SK-MEL-5 (cell line): ENCODE results near the gene FSIP1. TPM values are rescaled to one million over a fixed set of nuclear protein-coding genes. Genes with fewer than 3 reads are reported as not detected.

Experiments used
- DNase-seq: peaks from one replicate; pipeline ENCODE4 v3.0.0-alpha.2; 2016; ENCODE audit warnings: low read depth, low spot score
- in situ Hi-C: cut with HindIII; loops from 2 replicates; pipeline ENCODE4 v1.10.0; 2016; ENCODE audit warnings: low sequenced_read_pairs, high pct_unique_total_duplicates, low pct_unique_long_range_greater_than_20kb
- total RNA-seq: library from RNA; depleted of rRNA; stranded (reverse); fragments of >200 nt; shearing (Covaris generic); gene quantifications from 2 replicates; pipeline ENCODE4 v1.2.3, GENCODE V29; 2014

The FSIP1 gene
- total RNA-seq, 1 experiment from 2014 or later = 0.42 TPM

- no peak for DNase-seq
- in situ Hi-C loops = no loop called here
Observed at GRCh38 chr15:39598186-39598850, 184.3 kb downstream of the FSIP1 start.

- no peak for DNase-seq
- in situ Hi-C loops = no loop called here
Observed at GRCh38 chr15:39597751-39598185, 184.9 kb downstream of the FSIP1 start.

GRCh38 chr15:39597336-39597735, 185.3 kb downstream of the FSIP1 start:
- DNase-seq = no peak
- in situ Hi-C loops = no loop called here

GRCh38 chr15:39596358-39597051, 186.1 kb downstream of the FSIP1 start:
- DNase-seq = no peak
- in situ Hi-C loops = no loop called here

GRCh38 chr15:39595338-39596221, 187.1 kb downstream of the FSIP1 start:
- no peak for DNase-seq
- in situ Hi-C loops = no loop called here

- DNase-seq = no peak
- in situ Hi-C loops = no loop called here
Observed at GRCh38 chr15:39594446-39595337, 187.9 kb downstream of the FSIP1 start.

- no peak for DNase-seq
- in situ Hi-C loops = no loop called here
Observed at GRCh38 chr15:39593656-39594445, 188.8 kb downstream of the FSIP1 start.

- no peak for DNase-seq
- in situ Hi-C loops = no loop called here
Observed at GRCh38 chr15:39593071-39593655, 189.5 kb downstream of the FSIP1 start.

- no peak for DNase-seq
- in situ Hi-C loops = no loop called here
Observed at GRCh38 chr15:39592500-39592899, 190.1 kb downstream of the FSIP1 start.

GRCh38 chr15:39591896-39592315, 190.7 kb downstream of the FSIP1 start:
- DNase-seq = no peak
- in situ Hi-C loops = no loop called here

- in situ Hi-C loops = no loop called here
- no peak for DNase-seq
Observed at GRCh38 chr15:39591141-39591895, 191.3 kb downstream of the FSIP1 start.

GRCh38 chr15:39589815-39590644, 192.6 kb downstream of the FSIP1 start:
- DNase-seq = no peak
- in situ Hi-C loops = no loop called here

- in situ Hi-C loops = no loop called here
- no peak for DNase-seq
Observed at GRCh38 chr15:39589193-39589814, 193.3 kb downstream of the FSIP1 start.

GRCh38 chr15:39588531-39589192, 194.0 kb downstream of the FSIP1 start:
- in situ Hi-C loops = no loop called here
- DNase-seq = no peak
